Activated T-cell treated with anti-CD3 and anti-CD28 coated beads for 24 hours (primary cell): ENCODE data around the gene HDHD3.
"Not testable (repeated sequence)": the region's sequence is repeated elsewhere in the genome, so short reads cannot be mapped to it uniquely, and the experiment has no call there.

Source experiments
- DNase-seq: peaks from one replicate; pipeline ENCODE4 v3.0.0-alpha.2; 2020; ENCODE audit warnings: low read depth

Gene HDHD3

DNA sequence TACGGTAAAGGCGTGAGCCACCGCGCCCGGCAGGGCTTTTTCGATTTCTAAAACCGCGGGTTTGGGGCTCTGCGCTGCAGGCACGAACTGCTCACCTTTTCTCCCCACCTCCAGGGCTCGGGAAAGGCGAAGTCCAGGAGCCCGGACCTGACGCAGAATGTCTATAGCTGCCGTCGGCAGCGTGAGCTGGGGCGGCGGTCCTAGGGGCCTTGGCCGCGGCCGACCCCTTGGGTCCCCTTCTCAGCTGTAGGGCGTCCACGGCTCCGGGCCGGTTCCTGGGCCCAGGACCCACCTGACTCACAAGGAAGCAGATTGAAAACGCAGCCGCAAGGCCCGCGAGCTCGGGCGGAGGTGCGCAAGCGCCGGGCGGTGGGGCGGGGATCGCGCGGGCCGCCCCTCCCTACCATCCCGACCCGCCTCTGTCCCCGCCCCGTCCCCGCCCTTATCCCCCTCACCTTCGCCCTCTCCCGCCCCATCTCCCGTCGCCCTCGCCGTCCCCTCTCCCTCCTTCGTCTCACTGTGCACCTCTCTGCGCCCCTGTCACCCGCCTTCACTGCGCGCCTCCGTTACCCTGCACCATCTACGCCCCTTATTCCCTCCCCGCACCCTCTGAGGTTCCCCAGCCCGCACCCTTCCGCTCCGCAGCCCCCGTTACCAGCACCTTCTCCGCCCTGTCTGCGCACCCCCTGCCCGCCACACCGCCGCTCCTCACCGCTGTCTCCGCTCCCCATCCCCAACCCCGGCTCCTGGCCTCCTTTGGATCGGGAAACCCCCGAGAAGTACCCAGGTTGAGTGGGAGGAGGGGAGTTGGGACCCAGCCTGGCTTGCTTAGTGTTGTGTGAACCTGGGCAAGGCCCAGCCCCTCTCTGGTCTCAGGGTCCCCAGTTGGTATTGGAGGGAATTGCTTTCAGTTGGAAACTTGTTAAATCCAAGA, at the start of gene HDHD3:
Gene HDHD3 (minus strand): TSS at position 353 of the 934 bp plus-strand sequence. CDS start 2,632 bp downstream, outside the sequence.
- DNase-seq, result peak; percentile 60

DNA sequence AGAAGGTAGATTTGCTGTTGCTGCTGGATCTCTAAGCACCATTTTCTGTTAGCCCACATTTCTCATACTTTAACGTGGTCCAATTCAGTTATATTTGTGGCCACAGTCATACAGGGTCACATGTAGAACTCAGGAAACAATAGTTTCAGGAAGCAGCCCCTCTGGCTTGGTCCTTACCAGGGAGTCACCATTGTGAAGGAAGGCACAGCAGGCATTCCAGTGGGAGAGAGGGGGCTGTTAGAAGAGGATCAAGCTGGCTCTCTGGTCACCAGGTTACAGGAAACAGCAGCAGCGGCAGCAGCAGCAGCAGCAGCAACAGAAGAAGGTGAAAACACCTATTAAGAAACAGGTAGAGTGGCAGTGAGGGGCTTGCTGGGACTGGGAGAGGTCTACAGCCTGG, 48.3 kb upstream of the HDHD3 start:
- DNase-seq, result no peak

DNA sequence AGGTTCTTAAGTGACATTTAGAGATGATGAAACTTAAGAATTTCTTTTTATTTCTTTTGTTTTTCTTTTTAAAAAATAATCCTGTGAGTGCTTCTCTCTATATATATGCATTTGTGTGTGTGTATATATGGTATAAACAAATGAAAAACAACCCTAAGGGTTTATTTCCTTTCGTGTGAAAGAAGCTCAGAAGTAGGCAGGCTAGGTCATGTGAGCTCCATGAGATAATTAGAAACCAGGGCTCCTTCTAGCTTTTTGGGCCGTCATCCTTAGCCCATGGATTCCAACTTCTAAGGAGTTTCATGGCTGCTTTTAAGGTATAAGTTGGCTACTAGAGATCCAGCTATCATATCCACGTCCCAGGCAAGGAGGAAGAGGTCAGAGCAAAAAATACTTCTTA, 44.9 kb upstream of the HDHD3 start:
- DNase-seq, result no peak

DNA sequence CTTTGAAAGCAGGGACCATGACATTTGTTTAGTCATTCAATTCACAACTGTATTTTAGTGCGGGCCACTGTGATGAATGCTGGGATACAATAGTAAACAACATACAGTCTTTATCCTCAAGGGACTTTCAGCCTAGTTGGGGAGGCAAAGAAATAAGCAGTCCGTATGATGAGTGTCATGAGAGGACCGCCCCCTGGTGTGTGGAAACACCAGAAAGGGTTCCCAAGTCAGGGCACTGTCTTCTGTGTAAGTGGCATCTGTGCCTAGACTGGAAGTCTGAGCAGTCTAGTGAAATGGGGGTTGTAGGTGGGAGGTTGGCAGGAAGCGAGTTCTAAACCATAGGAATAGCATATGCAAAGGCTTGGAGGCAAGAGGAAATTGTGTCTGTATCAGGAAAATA, 40.6 kb upstream of the HDHD3 start:
- no peak for DNase-seq

- DNase-seq, result no peak
Observed at GRCh38 chr9:113416149-113416721, 39.4 kb upstream of the HDHD3 start.

GRCh38 chr9:113410207-113410864, 33.5 kb upstream of the HDHD3 start, which contains the start of the genes C9orf43 and POLE3:
Gene C9orf43, plus strand, starts transcription at chr9:113410747. Its CDS starts 2,747 bp downstream, at chr9:113413494.
Gene POLE3, minus strand, starts transcription at chr9:113410675. Its CDS starts 382 bp downstream, at chr9:113410293.
- peak; percentile 93 for DNase-seq

- no peak for DNase-seq
Observed at GRCh38 chr9:113409883-113410206, 33.1 kb upstream of the HDHD3 start.

DNA sequence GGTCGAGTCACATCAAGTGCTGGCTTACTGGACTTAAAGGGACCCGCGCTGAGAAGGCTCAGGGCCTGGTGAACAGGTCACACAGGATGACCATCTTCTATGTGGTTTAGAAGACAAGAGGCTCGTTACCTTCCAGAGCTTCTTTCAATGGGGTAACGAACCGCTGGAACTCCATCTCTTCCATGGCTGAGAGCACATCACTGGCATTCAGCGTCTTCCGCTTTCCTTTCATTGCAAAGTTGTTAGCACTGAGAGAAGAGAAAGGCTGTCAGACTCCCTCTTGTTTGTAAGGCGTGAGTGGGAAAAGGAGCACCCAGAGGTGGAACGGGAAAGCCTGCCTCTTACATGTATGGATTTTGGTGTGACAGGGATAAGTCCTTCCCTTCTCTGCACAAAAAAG, 32.7 kb upstream of the HDHD3 start:
- no peak for DNase-seq

DNA sequence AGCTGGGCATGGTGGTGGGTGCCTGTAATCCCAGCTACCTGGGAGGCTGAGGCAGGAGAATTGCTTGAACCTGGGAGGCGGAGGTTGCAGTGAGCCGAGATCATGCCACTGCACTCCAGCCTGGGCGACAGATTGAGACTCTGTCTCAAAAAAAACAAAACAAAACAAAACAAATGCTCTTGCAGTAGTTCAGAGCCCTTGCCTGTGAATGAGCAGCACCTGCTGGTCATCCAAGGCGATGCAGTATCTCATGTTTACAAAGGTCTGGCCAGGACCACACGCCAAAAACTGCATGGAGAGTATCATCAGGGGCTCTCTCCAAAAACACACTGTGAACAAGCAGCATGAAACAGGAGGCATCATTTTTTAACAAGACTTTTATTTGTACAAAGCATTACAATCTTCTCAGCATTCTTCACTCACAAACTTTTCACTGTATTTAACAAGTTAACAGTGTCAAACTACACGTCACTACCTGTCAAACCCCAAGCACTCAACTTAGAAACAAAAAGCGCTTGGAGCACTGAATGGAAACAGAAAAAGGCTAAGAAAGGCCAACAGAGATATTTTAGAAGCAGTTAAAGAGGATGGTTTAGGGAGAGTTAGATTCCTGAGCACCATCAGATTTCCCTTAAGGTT, 30.2 kb upstream of the HDHD3 start:
- not testable (repeated sequence) for DNase-seq

GRCh38 chr9:113406353-113406752, 29.6 kb upstream of the HDHD3 start:
- DNase-seq, result not testable (repeated sequence)

DNA sequence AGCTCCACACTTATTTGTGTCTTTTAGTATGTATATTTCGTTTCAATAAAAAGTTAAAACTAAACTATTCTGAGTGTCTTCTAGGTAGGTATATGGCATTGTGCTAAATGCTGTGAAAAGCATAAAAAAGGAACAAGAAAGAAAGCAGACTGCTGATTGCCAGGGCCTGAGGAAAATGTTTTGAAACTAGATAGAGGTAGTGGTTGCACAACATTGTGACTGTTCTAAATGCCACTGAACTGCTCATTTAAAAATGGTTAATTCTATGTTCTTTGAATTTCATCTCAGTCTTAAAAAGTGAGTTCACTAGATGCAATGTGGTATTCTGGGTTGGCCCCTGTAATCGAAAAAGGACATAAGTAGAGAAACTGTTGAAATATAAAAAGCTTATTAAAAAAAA, 26.9 kb upstream of the HDHD3 start:
- no peak for DNase-seq

DNA sequence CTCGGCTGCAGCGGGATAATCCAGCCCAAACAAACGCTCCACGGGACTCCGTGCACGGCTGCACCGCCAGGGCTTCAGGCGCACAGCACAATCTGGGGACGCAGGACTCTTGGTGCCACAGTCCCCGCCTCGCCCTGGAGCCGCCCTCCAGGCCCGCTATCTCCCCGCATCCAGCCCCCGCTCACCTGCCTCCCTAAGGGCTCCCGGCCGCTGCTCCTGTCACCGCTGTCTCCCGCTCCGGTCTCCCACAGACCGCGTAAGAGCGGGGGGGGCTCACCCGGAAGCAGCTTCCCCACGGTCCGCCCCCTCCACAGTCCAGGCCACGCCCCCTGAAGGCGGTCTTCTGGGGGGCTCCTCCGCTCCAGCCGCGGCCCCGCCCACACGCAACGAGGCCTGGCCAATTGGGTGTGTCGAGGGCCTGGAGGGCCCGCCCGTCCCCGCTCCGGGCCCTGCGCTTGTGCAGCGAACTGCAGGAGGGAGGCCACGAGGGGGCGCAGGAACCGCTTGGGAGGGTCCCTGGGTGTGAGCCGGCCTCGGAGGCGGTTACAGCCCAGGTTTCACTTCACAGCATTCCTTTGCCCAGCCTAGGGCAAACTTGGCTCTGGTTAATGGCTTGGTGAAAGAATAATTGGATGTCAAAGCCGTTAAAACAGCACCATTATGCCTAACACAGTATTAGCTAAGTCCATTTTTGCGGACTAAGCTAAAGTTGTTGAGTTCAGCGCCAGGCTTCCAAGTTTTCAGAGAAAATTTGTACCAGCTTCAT, 24.4 kb upstream of the HDHD3 start, which contains the start of gene ALAD:
Gene ALAD (minus strand): TSS at position 258 of the 766 bp plus-strand sequence. CDS start 7,725 bp downstream, outside the sequence.
- peak; percentile 98 for DNase-seq

- no peak for DNase-seq
Observed at GRCh38 chr9:113399646-113400200, 22.9 kb upstream of the HDHD3 start.

DNA sequence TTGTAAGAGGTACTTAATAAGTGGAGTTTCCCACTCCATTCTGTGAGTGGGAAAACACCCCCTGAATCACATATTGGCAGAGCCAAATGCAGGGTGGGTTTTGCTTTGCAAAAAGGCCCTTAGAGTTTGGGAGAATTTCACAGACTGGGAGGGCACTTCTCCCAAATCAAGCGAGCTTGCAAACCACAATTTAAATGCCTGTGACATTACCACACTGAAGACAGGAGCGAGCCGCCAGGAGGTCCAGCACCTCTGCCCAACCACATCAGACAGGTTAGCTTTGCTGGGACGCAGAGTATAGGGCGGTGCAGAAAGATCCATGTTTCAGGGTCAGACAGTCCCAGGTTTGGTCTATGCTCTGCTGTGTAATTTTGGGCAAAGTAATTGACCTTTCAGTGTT, 22.0 kb upstream of the HDHD3 start:
- no peak for DNase-seq

DNA sequence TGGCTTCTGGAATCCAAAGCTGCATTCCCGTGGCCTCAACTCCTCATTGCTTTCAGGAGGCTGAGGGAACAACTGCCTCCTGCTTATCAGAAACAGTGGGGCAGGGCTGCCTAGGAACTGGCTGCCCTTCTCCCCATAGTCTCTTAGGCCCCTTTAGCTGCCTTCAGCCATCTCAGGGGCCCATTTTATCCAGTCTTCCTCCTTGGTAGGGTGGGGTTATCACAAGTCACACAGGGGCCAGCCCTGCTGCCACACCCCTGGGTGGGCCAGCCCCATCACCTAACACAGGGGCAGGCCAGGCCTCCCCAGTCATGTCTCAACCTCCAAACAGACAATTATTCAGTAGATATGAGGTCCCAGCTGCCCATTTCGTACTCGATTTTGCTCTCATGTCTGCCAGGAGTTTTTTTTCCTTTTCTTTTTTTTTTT, 20.4 kb upstream of the HDHD3 start:
- DNase-seq, result no peak

DNA sequence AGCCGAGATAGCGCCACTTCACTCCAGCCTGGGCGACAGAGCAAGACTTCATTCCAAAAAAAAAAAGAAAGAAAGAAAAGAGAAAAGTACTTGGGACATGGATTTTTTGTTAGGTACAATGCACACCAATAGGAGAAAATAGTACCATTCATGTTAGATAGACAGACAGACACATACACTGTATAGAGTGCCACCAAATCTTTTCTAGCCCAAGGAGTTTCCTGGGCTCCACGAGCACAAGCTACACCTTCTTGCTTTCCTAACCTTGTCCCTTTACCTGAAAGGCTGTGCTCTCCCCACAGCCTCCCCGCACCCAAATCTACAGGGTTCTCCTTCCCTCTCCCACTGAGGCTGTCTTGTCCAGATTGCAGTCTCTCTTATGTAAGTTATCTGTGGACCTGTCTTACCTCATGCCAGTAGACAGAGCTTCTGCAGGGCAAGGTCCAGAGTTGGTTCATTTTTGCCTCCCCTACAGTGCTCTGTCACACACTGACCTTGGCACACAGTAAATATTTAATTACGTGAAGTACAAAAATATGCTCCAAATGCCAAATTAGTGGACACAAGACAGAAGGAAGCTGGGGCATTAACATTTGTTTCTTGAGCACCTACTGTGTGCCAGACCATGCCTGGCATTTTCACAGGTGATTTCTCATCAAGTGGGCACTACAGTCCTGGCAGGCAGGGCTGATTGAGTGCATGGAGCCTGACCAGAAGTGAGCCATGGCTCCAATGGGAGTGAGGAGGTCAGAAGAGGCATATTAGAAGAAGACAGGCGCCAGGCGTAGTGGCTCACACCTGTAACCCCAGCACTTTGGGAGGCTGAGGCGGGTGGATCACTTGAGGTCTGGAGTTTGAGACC, 18.4 kb upstream of the HDHD3 start:
- no peak for DNase-seq

DNA sequence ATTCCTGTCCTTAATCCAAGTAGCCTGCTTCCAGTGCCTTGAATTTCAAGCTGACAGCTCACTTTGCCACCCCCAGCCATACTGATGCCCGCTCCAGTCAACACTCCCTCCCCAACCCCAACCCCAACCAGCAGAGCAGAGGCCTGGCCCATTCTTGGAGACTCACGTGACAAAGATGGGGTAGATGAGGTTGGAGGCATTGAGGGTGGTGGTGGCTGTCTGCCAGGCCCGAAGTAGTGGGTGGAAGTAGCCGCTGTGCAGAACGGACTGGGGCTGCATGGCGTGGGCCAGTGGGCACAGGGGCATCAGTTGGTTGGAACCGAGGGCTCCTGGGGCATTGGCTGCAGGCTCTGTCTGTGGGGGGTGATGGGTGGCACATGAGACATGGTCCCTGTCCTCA, 16.5 kb upstream of the HDHD3 start:
- no peak for DNase-seq

DNA sequence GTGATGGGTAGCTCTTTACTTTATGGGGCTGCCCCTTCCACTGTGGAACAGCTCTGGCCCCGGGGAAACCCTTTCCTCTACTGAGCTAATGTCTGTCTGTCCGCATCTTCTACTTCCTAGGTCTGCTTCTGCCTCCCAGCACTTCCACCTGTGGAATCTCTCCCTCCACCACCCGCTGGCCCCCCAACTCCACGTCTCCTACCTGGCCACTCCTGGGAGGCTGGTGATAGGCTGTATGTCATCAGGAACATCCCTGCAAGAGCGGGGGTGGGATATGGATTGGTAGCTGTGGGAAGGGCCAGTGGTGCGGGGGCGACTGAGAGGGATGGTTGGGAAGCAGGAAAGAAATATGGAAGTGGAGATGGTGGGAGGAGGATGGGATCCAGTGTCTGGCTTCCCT, 15.1 kb upstream of the HDHD3 start:
- DNase-seq, result no peak

- DNase-seq, result no peak
Observed at GRCh38 chr9:113390192-113390960, 13.6 kb upstream of the HDHD3 start.
